Activated CD4-positive, alpha-beta T cell treated with anti-CD3 and anti-CD28 coated beads, Interleukin-2, Interleukin-4, amounts not matched to agents 100 ng/mL and 50 ng/mL, durations not matched to agents 16 hours and 8 hours (primary cell): Measurements from ENCODE around the gene SMARCE1.

Experiments
- DNase-seq: peaks from one replicate; pipeline ENCODE4 v3.0.0-alpha.2; 2020; ENCODE audit warnings: low spot score

SMARCE1 gene

DNA sequence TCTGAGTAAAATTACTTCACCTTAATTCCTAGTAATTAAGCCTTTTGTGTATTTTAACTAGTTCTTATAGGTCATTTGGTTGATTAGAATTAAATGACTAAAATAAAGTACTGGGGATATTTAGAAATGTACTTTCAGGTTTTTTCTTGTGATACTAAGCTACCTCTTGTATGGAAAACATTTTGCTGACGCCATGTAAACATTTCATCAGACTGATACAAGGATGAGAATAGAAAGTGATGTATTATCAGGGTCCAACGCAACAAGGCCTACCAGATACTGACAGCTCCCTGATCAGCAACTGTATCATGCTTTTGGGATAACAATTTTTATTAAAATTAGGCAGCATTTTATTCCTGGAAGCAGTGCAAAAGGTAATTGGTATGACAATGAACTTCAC lies 1.7 kb downstream of the SMARCE1 start:
- no peak for DNase-seq

DNA sequence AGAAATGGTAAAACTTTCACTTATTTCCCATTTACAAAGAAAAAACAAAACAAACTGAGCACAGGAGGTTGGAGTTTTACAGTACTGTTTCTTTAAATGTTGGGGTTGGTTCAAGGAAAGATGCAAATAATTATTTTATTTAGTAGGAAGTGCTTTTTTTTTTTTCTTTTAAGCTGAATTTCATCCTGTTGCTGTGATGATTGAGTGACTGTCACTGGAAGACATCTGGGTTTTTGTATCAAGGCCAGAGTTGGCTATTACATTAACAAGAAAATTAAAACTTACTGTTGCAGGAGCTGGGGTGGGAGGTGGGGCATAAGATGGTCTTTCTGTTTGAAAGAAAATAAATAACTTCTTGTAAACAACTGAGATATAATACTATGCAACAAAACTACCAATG lies 2.3 kb downstream of the SMARCE1 start:
- no peak for DNase-seq

DNA sequence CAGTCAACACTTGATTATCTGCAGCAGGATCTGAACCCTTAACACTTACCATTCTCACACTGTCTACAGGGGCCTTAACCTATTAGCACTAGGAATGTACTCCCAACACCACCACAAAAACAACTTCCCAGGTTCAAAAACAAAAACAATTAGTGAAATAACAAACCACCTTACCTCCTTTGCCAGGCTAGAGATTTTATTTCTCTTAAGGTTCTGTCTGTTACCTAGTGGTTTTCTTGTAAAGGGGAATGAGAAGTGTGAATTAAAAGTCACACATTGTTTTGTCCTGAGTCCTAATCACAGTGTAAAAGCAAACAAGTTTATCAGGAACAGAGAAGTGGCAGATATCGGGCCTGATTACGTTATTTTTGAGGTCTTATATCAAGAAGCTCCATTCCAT lies 9.7 kb downstream of the SMARCE1 start:
- no peak for DNase-seq

DNA sequence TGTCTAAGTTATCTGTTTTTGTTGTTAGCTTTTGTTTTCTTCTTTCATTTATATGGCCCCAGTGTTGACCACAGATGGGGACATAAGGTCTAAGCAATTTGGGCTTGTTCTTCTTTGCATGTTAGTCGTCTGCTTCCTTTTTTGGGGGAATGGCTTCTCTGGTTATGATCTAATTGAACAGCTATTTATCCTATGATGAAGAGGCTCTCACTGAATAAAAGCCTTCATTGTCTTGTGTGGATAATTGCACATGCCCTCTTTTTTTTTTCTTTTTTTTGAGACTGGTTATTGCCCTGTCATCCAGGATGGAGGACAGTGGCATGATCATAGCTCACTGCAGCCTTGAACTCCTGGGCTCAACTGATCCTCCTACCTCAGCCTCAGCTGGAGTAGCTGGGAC lies 13.7 kb downstream of the SMARCE1 start:
- DNase-seq, result no peak

DNA sequence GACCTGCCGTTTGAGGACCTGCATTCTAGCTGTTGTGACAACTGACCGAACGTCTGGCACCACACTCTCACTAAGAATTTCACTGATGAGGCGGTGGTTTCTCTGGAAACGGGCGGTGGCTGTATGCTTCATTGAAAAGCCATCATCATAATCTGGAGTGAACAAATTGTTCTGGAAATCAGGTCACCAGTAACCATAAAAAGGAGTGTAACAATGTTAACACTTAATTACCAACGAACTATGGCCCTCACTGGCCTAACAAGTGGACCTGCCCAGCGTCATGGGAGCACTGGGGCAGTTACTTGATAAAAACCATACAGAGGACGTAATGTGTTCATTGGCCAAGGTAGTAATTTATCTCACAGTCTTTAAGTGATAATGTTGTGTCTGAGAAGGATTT lies 15.4 kb downstream of the SMARCE1 start:
- no peak for DNase-seq

DNA sequence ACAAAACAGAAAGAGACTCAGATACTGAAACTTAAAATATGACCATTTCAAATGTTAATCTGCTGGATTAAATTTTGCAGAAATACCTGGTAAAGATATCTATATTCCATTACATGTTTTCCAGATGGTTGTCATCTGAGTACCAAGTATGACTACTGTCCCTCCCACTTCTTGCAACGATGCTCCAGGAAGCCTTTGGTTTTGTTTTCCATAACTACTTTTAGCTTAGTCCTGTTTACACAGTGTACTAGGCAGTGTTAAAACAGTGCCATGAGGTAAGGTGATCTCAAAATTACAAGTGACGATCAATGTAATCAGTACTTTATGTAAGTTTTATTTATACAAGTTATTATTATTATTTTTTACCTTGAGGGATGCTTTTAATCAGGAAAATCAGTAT lies 17.8 kb downstream of the SMARCE1 start:
- no peak for DNase-seq

DNA sequence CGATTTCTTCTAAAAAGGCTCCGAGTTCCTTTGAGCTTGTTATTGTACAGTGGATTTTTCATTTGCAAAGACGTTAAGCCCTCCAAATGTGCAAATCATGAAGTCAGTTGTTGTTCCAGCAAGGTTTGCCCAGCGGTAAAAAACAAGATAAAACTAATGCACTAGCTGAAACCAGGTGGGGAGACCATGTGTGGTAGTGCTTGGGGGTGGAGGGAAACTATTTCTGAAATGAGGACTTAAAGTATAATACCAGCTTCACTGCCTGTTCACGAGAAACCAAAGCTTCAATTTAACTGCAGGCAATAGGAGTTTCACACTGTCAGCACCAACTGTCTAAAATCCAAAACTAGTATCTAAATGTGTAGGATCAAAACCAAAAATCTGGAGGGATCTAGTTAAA lies 22.3 kb downstream of the SMARCE1 start:
- no peak for DNase-seq

DNA sequence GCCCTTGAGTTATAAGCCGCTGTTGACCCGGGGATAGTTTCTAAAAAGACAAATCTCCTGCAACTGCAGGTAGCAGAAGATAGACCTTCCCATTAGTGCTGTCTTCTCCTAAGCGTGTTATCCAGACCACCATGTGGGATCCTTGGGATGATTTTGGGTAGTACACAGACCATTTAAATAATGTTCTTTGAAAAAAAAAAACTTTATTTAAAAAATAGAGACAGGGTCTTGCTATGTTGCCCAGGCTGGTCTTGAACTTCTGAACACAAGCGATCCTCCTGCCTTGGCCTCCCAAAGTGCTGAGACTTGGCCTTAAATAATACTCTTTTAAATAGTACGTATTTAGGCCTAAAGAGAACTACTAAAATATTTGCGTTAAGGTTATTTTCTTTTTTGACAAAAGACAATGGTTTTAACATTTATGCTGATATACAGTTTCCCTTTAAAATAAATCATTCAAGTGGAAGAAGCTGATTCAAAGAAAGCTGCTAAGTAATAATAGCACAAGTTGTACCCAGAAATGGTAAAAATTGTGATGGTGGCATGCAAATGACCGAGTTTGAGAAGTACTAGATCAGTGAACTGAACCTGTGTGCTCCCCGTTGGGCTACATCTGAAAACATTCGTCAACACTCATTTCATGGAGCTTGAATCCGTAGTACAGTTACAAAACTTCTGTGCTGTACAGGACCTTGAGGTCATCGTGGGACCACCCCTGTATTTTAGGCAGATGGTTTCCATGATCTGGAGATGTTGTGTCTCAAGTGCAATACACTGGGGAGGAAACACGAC lies 24.0 kb downstream of the SMARCE1 start:
- no peak for DNase-seq

DNA sequence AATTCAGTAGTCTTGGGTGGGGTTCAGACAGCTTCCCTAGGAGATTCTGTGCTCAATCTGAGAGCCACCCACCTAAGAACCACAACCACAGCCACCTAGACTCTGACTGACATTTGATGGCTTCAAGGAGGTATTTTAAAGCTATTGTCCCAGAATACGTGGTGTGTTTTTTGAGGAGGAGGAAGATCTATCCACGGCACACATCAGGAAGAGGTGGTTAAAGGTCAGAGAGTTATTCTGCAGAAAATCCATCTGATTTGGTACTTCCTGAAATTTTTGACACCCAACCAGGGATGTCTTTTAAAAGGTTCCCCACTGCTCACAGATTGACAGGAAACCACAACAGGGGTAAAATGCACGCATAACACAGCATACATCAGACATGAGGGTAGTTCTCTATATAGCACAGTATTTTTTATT lies 25.1 kb downstream of the SMARCE1 start:
- no peak for DNase-seq

DNA sequence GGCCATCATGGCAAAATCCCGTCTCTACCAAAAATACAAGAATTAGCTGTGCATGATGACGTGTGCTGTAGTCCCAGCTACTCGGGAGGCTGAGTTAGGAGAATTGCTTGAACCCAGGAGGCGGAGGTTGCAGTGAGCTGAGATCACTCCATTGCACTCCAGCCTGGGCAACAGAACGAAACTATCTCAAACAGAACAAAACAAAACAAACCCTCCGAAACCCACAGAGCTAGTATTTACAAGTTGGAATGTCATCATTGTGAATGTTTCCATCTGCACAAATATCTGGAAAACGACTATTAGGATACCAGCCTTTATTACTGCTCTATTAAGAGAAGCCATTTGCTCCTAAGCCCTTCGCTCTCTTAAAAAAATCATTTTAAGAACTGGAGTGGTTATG lies 26.0 kb downstream of the SMARCE1 start:
- no peak for DNase-seq

DNA sequence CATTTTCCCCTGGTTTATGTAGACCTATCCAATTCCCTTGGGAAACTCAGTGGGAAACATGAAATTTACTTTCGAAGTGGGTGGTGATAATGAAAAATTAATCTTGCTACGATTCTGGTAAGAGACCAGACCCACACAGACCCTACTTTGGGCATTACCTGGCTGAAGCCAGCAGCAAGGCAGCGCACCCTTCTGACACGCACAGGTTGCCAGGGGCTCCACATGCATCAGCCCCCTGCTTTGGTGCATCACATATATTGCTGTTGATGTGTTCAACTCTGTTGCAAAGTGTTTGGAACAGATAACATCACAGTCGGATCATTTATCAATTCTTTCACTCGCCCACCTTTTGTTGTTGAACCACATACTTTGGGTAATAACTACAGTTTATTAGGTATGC lies 26.6 kb downstream of the SMARCE1 start:
- DNase-seq, result no peak

DNA sequence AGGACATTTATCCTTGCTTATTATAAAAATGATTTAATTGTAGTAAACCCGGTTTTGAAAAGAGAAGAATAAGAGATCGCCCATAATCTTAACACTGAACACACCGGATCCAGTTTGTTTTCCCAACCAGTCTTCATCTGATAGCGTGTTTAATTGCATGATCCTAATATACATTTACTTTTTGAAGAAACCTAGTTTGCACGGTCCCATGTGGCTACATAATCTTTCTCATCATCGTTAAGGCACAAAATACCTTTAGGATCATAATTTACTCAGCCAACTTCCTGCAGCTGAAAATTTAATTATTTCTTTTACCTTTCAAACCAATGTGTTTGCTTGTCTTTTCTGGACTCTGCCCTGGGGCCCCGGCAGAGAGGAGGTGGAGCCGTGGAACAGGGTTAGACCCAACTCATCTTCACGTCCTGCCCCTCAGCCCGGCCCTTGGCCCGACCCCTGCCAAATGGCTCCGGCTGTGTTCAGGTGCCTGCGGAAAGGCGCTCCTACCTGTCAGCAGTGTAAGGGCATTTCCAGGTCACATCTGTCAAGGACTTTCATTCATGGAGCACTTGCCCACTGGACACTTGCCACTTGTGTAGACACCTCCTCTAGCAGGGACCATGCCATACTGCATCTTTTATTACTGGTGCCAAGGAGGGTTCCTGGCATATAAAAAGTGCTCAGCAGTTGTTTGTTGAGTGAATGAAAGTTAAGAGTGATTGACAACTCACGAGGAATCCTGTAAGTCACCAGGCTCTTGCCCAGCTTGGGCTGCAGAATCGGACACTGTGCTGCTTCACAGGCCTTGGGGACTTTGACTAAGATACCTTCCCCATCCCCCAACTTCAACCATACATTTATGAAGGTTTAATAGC lies 28.6 kb downstream of the SMARCE1 start:
- DNase-seq, result no peak

DNA sequence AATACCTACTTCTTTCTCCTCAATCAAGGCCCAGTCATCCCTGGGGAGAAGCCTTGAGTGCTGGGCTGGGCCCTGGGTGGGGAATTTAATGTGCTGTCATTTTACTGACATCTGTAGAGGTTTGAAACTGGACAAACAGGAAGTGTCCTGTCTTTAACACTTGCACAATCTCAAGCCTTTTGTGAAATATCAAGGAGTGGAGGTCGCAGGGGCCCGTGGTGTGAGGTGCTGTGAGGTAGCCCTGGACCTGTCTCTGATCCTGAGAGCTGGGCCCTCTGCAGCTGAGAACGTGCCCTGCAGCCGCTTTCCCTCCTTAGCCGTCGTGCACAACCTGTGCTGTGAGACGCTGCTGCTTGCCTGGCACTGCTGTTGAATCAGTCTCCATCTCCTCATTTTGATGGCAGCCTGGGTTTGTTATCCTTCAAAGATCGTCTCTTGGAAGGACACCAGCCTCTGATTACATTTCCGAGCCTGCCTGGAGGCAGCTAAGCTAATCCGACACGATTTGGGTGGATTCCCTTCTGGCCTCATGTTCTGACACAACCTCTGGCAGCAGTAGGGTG lies 29.9 kb downstream of the SMARCE1 start:
- no peak for DNase-seq

DNA sequence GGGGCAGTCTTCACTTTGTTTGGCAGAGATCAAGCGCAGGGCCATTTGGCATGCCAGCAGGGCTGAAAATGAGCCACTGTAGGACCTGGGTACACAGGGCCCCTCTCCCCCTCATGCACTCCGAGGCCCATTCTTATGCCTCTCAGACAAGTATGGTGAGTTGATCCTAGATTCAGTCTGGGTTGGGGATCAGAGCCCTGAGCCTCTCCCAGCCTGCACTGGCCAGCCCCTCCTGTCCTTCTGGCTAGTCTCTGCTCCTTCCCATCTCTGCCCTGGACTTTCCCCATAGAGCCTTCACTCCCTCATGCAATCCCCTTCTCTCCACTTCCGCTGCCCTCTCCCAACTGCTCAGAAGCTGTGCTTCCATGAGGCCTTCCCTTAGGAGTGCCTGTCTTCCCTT lies 31.0 kb downstream of the SMARCE1 start:
- DNase-seq, result no peak

DNA sequence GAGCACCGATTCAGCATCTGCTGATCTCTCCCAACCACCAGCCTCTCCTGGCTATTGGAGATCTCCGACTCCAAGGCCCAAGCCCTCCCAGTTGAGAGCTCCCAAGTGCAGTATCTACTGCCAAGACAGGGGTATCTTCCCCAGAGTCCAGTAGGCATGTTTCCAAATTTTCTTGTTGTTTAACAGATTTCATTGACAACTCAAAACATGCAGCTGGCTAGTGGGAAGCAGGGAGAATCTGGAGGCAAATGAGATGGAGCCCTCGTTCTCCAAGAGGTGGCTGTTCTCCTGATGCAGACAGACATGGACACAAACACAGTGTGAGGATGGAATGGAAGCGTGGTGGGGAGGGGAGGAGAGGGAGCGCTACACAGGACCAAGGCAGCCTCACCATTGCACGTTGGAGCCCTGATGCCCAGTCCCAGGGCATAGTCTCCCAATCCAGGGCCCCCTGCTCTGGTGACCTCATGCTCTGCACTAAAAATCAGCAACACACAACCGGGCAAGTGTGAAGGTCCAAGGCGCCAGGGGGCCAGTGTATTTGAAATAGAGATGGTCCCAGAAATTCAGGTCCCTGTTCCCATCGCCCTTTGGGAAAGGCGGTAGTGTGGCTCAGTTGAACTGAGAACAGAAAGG lies 31.7 kb downstream of the SMARCE1 start:
- DNase-seq, result no peak

DNA sequence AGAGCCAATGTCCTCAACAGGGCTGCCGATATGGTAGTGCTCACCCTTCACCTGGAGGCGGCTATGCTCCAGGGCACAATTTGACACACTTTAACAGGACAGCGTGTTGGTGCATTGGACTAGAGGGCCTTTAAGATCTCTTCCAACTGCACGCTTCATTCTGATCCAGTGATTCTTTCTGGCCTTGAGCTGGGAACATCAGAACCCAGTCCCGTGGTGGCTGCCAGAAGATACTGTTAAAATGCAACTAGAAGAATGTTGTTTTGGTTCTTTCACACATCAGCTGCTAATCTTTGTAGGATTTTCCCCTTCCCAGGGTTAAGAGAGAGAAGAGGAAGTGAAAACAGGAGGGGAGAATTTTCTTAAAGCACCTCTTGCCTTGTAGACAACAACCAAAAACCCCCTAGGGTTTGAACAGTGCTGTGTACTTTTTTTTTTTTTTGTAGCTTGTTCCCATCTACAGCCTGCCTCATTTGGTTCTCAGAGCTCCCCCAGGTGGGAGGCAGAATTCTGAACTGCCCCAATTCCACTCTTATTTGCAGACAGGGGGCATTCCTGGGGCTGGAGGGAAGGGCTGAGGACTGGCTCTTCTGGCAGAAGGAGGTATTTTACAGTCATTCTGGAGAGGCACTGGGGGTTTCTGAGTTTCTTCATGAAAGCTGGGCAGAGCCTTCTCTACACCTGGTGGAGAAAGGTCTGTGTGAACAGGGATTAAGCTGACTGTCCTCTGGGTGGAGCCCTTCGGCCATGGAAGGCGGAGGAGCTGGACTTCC lies 32.4 kb downstream of the SMARCE1 start:
- no peak for DNase-seq

DNA sequence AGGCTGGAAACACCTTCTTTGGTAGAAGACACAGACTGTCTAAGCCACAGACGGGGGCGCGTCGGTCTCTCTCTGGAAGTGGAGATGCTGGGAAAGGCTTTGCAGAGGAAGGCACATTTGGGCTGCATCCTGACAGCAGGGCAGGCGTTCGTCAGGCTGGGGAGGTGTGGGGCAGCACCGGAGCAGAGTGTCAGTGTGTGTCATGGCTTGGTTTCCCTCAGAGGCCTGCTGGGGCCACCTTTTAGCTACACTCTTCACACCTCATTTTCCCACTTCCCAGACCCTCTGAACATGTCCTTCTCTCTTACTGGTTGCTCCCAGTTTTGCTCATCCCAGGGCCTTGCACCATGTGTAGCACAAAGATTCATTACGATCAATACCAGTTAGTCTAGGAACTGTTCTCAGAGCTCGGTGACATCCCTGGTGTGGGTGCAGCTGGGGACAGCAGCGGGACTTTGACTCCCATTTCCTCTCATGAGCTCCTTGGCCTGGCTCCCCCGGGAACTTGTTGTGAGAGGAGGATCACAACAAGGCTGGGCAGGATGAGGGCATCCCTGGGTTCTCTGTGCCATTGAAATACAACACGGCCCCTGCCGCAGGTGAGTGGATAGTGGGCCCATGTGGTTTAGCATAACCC lies 33.1 kb downstream of the SMARCE1 start:
- no peak for DNase-seq

DNA sequence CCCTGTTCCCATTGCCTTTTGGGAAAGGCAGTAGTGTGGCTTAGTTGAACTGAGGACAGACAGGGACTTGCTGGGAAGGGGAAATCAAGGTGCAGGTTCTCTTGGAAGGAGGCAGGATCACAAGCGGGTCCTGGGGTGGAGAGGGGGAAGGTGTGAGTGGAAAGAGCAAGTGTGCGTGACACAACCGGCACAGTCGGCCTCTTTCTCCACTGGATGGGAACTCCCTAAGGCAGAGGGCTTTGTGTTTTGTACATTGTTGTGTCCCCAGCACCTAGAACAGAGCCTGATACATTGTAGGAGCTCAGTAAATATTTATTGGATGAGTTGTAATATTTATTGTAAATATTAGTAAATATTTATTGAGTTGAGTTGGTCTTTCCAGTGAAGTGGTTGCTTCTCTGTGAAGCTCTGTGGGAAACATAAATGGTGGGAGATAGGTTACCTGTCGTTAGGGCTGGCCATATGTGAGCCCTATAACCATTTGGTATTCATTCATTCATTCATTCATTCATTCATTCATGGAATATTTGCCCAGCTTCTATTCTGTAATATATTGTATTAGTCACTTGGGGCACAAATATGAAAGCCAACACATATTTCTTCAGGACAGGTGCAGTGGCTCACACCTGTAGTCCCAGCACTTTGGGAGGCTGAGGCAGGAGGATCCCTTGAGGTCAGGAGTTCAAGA lies 34.0 kb downstream of the SMARCE1 start:
- DNase-seq, result no peak

DNA sequence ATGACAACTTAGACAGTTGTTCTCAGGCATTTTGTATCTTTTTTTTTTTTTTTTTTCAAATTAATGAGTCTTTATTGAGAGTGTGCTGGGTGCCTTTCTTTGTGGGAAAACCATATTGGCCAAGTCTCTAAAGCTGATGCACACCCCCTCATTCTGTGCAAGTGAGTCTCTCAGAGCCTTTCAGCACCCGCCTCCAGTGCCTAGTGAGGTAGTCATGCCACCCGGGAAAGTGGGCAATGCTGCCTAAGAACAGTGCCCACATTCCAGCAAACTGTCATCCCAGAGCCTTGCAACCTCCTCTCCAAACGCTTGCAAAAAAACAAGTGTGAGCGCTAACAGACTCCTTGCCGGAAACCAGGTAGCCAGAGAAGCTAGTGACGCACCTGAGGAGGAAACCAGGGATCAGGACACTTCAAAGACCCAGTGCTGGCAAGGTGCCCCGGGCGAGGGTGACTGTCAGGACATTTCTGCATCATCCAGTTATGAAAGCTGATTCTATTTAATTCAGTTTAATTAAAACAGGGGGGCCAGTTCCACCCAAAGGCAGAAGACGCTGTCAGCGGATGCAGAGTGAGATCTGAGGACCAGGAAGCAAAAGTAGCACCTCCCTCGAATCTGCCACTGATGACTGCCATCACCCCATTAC lies 34.9 kb downstream of the SMARCE1 start:
- DNase-seq, result no peak

DNA sequence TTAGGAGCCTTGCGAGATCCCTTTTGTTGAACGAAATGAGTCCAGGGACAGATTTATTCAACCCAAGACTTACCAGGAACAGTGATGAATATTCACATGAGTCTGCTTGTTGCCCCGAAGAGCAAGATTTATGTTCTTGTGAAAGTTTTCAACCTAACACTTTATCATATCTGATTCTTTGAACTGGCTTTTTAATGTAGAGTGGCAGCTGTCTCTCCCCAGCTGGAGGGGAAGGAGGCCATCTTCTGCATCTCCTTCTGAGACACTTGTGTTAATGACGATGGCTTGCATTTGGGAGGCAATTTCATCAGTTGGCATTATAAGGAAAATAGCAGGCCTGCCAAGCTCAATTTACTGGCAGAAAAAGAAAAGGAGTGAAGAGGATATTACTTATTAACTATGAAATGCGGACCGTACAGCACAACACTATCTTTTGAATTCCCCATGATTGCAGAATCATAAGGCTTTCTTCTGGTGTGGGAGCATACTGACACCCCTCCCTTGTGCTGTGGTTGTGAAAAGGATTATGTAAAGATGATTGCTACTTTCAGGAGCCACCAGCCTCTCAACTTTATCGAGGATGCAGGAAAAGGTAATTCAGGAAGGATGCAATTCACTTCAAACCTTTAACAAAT lies 35.7 kb downstream of the SMARCE1 start:
- no peak for DNase-seq
